PC-9 (cell line): ENCODE measurements around the gene TTLL3. TPM values are rescaled to one million over a fixed set of nuclear protein-coding genes. Genes with fewer than 3 reads are reported as not detected.

Experiments used
- BruUV-seq: library from RNA; stranded (reverse); fragments of 400-500 nt; replicated peaks from 2 replicates; lab custom pipeline; 2021; lab: Mats Ljungman, UMichigan
- CTCF ChIA-PET: fragments of 300-600 bp; sonication (Branson Sonifier 250); formaldehyde crosslinking; loops from one replicate; lab custom pipeline; 2022; ENCODE audit warnings: antibody characterized with exemption; lab: Charles Lee
- POLR2A ChIA-PET: fragments of 300-600 bp; sonication (Branson Sonifier 250); formaldehyde crosslinking; loops from one replicate; lab custom pipeline; 2022; ENCODE audit warnings: antibody characterized with exemption; ENCODE audit not compliant: unreplicated experiment; lab: Charles Lee
- DNase-seq, 2 experiments: peaks; one replicate each; pipeline versions ENCODE4 v3.0.0 to v3.0.0-alpha.2; 2015 to 2022; ENCODE audit warnings: mixed read lengths in 1 of 2
- H2AFZ ChIP-seq: fragments of 200-600 bp; sonication (generic); 2 replicates; pipeline ENCODE4 v1.8.1; 2017; ENCODE audit warnings: antibody characterized with exemption
- H3F3A ChIP-seq: fragments of 200-600 bp; sonication (generic); 2 replicates; pipeline ENCODE4 v1.8.1; 2017; ENCODE audit warnings: antibody characterized with exemption, mild to moderate bottlenecking, low read depth; ENCODE audit not compliant: insufficient read depth
- H3K27ac ChIP-seq: fragments of 200-600 bp; sonication (generic); 2 replicates; pipeline ENCODE4 v1.6.1; 2016; ENCODE audit warnings: mixed run types
- H3K27me3 ChIP-seq: fragments of 200-600 bp; sonication (generic); 2 replicates; pipeline ENCODE4 v1.6.1; 2016; ENCODE audit warnings: low read depth, mixed run types; ENCODE audit not compliant: insufficient read depth
- H3K36me3 ChIP-seq: fragments of 200-600 bp; sonication (generic); 2 replicates; pipeline ENCODE4 v1.6.1; 2016; ENCODE audit warnings: low read depth, mixed run types
- H3K4me1 ChIP-seq: fragments of 200-600 bp; sonication (generic); replicated peaks from 2 replicates; pipeline ENCODE4 v1.6.1; 2016; ENCODE audit warnings: mixed run types; ENCODE audit not compliant: insufficient read depth
- H3K4me2 ChIP-seq: fragments of 200-600 bp; sonication (generic); 2 replicates; pipeline ENCODE4 v1.6.1; 2017; ENCODE audit warnings: mixed run types
- H3K4me3 ChIP-seq: fragments of 200-600 bp; sonication (generic); 2 replicates; pipeline ENCODE4 v1.6.1; 2016; ENCODE audit warnings: mixed run types
- H3K79me2 ChIP-seq: fragments of 200-600 bp; sonication (generic); 2 replicates; pipeline ENCODE4 v1.6.1; 2017; ENCODE audit warnings: low read depth, mixed run types
- H3K9me2 ChIP-seq: fragments of 200-600 bp; sonication (generic); 2 replicates; pipeline ENCODE4 v1.8.1; 2017; ENCODE audit warnings: mild to moderate bottlenecking; ENCODE audit not compliant: insufficient read depth
- H3K9me3 ChIP-seq: fragments of 200-600 bp; sonication (generic); 2 replicates; pipeline ENCODE4 v1.8.1; 2016; ENCODE audit warnings: low read depth; ENCODE audit not compliant: insufficient read depth
- H4K20me1 ChIP-seq: fragments of 200-600 bp; sonication (generic); 2 replicates; pipeline ENCODE4 v1.8.1; 2017; ENCODE audit not compliant: insufficient read depth
- CTCF ChIP-seq: fragments of 200-600 bp; sonication (generic); conservative IDR thresholded peaks from 2 replicates; pipeline ENCODE4 v1.6.1; 2017; ENCODE audit warnings: mixed run types, antibody characterized with exemption, mild to moderate bottlenecking, moderate library complexity
- EZH2 ChIP-seq: fragments of 200-600 bp; sonication (generic); IDR thresholded peaks from 2 replicates; pipeline ENCODE4 v1.8.0; 2017; ENCODE audit warnings: antibody characterized with exemption, low read depth
- intact Hi-C: fragments of 100-400 bp; cut with micrococcal nuclease; formaldehyde crosslinking; loops from one replicate; pipeline ENCODE4 v1.10.0; 2022; ENCODE audit not compliant: unreplicated experiment
- total RNA-seq: library from RNA; stranded (reverse); gene quantifications from 2 replicates; pipeline ENCODE4 v1.2.3, GENCODE V29; 2021

TTLL3 gene
- total RNA-seq, 1 experiment from 2014 or later, result 21.7 TPM

GRCh38 chr3:9767418-9767817, 42.6 kb upstream of the TTLL3 start:
- intact Hi-C loops, result no loop called here
- peaks cover 10% of the 10 kb centered on the region; the same call in 1 of the 2 replicates for H3F3A ChIP-seq

GRCh38 chr3:9768141-9768775, 41.8 kb upstream of the TTLL3 start:
- Histone ChIP-seq H3F3A (peaks cover 14% of the 10 kb centered on the region; the same call in 1 of the 2 replicates), H3K4me1 (no peaks in the 10 kb centered on the region), H3K9me3 (no peaks in the 10 kb centered on the region), H3K4me3 (no peak overlapping the region), H3K79me2 (no peaks in the 10 kb centered on the region), H3K27ac (no peak overlapping the region), H2AFZ (no peak overlapping the region), H3K9me2 (no peaks in the 10 kb centered on the region), H3K27me3 (peaks cover 7% of the 10 kb centered on the region; the same call in 1 of the 2 replicates), H4K20me1 (no peaks in the 10 kb centered on the region), H3K36me3 (no peaks in the 10 kb centered on the region), H3K4me2 (no peak overlapping the region)
- BruUV-seq, result no TSS peak
- ChIA-PET CTCF (interaction anchor here (0.5 kb wide), 1 partner anchor 270 kb away, joined by 27 read pairs; no protein-coding TSS in a partner anchor), POLR2A (no interaction called here)
- TF ChIP-seq EZH2, result no peak
- no peak for TF ChIP-seq CTCF
- DNase-seq, result no peak
- intact Hi-C loops, result no loop called here

More at GRCh38 chr3:9767418-9767817, 42.6 kb upstream of the TTLL3 start:
- Histone ChIP-seq H3K9me2 (no peaks in the 10 kb centered on the region), H3K36me3 (no peaks in the 10 kb centered on the region), H2AFZ (no peak overlapping the region), H3K4me3 (no peak overlapping the region), H3K9me3 (no peaks in the 10 kb centered on the region), H3K79me2 (no peaks in the 10 kb centered on the region), H3K27ac (no peak overlapping the region), H3K4me1 (no peaks in the 10 kb centered on the region), H4K20me1 (no peaks in the 10 kb centered on the region), H3K4me2 (no peak overlapping the region), H3K27me3 (peaks cover 7% of the 10 kb centered on the region; the same call in 1 of the 2 replicates)
- TF ChIP-seq CTCF (no peak), EZH2 (no peak)
- BruUV-seq, result no TSS peak
- ChIA-PET POLR2A (no interaction called here), CTCF (no interaction called here)
- no peak for DNase-seq

DNA sequence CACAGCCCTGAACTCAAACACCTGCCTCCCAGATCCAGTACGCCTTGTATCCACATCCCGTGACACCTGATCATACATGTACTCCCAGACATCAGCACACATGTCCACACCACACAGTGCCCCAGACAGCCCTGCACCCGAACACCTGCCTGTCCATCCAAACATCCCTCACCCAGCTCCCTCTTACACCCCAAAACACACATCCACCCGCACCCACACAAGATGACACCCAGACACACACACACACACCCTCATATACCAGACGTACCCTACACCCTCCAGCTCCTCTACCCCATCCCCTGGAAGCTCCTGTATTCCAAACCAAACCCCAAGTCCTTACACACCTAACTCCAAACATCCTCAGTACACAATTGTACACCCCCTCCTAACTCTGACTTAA, 41.0 kb upstream of the TTLL3 start:
- H3K9me2 ChIP-seq, result no peaks in the 10 kb centered on the region
- peak overlapping the region; percentile 49; the same call in 1 of the 2 replicates for H3K4me3 ChIP-seq
- H3K27ac ChIP-seq, result no peak overlapping the region
- ChIA-PET CTCF (no interaction called here), POLR2A (no interaction called here)
- H3K79me2 ChIP-seq, result no peaks in the 10 kb centered on the region
- H3K4me1 ChIP-seq, result no peaks in the 10 kb centered on the region
- H3K4me2 ChIP-seq, result peak overlapping the region; percentile 71; the same call in 1 of the 2 replicates
- no peaks in the 10 kb centered on the region for H3K36me3 ChIP-seq
- H2AFZ ChIP-seq, result no peak overlapping the region
- H3F3A ChIP-seq, result peaks cover 14% of the 10 kb centered on the region; the same call in 1 of the 2 replicates
- TF ChIP-seq EZH2 (no peak), CTCF (no peak)
- BruUV-seq, result no TSS peak
- DNase-seq, result no peak
- H4K20me1 ChIP-seq, result no peaks in the 10 kb centered on the region
- H3K9me3 ChIP-seq, result no peaks in the 10 kb centered on the region
- intact Hi-C loops, result no loop called here
- peaks cover 7% of the 10 kb centered on the region; the same call in 1 of the 2 replicates for H3K27me3 ChIP-seq
